ENCODE data around the gene ATP2B1.

The ATP2B1 gene

GRCh38 chr12:89731614-89732013, 23.0 kb upstream of the ATP2B1 start:
- TF ChIP-seq GATA2 (IDR thresholded peaks at IDR 0.05; ENCODE audit: low read depth, low read length) (no peak), GATA3 (IDR thresholded peaks at IDR 0.05; ENCODE audit: low read depth, low read length) (no peak)

- TF ChIP-seq GATA2 (IDR thresholded peaks at IDR 0.05; ENCODE audit: low read depth, low read length): no peak
- no peak for TF ChIP-seq GATA3 (IDR thresholded peaks at IDR 0.05; ENCODE audit: low read depth, low read length)
Measured at GRCh38 chr12:89731089-89731488, 22.5 kb upstream of the ATP2B1 start.

GRCh38 chr12:89729946-89730459, 21.4 kb upstream of the ATP2B1 start:
- TF ChIP-seq GATA3 (IDR thresholded peaks at IDR 0.05; ENCODE audit: low read depth, low read length) (no peak), GATA2 (IDR thresholded peaks at IDR 0.05; ENCODE audit: low read depth, low read length) (no peak)

- no peak for TF ChIP-seq GATA2 (IDR thresholded peaks at IDR 0.05; ENCODE audit: low read depth, low read length)
- TF ChIP-seq GATA3 (IDR thresholded peaks at IDR 0.05; ENCODE audit: low read depth, low read length): no peak
Measured at GRCh38 chr12:89723276-89723675, 14.6 kb upstream of the ATP2B1 start.

- TF ChIP-seq GATA3 (IDR thresholded peaks at IDR 0.05; ENCODE audit: low read depth, low read length) (no peak), GATA2 (IDR thresholded peaks at IDR 0.05; ENCODE audit: low read depth, low read length) (no peak)
Measured at GRCh38 chr12:89721291-89721987, 12.8 kb upstream of the ATP2B1 start.

- no peak for TF ChIP-seq GATA2 (IDR thresholded peaks at IDR 0.05; ENCODE audit: low read depth, low read length)
- no peak for TF ChIP-seq GATA3 (IDR thresholded peaks at IDR 0.05; ENCODE audit: low read depth, low read length)
Measured at GRCh38 chr12:89717759-89718523, 9.3 kb upstream of the ATP2B1 start.

DNA sequence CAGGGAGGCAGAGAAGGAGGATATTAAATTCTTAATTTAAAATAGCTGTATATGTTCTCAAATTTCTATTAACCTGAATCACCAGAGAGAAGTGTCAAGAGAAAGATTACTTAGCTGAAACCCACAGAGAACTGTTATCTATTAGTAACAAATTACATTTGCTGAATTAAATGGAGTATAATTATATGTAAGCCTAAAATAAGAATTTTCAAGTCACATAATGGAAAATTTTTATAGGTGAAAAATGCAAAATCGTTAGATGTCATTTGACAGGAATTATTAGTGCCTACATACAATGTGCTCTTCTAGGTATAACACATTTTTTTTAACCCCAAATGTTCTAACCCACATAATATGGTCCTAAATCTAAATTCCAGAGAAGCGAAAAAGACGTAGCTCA, 4.1 kb upstream of the ATP2B1 start:
- TF ChIP-seq GATA2 (IDR thresholded peaks at IDR 0.05; ENCODE audit: low read depth, low read length): no peak
- no peak for TF ChIP-seq GATA3 (IDR thresholded peaks at IDR 0.05; ENCODE audit: low read depth, low read length)

DNA sequence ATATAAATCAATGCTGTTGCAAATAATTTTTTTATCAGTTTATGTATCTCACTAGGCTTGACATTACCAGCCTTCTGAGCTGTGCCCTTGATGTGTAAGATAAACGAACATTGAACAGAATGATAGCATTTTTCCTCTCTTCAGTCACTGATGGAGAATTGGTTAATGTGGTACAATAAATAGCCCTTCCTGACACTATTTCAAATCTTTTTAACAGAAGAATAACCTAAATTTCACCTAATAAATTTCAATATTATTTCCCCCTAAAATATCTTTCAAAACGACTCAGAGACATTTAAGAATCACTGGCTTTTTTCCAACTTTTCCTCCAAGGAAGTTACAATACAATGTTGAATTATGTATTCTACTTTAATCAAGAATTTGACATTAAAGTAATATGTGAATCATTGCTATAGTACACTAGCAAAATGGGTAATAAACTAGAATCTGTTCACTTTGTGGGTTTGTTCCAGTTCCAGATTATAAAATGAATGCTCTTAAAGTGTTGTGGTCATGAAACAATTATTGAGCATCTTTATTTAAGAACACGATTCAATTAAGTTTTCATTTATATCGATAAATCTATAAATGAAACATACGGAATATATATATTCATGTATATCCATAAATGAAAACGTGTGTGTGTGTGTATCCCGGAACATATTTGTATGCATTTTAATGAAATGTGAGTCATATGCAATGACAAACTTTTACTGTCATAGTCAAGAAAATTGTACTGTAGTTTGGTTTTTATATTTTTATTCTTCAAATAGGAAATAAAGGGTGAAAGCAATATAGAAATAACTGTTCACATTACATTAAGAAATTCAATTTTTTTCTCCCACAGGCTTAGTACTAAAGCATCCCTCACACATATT, 2.5 kb upstream of the ATP2B1 start:
- no peak; the same call in 1 of the 2 replicates for TF ChIP-seq GATA3 (IDR thresholded peaks at IDR 0.05; ENCODE audit: low read depth, low read length)
- TF ChIP-seq GATA2 (IDR thresholded peaks at IDR 0.05; ENCODE audit: low read depth, low read length): no peak; the same call in 1 of the 2 replicates

GRCh38 chr12:89709995-89710872, 1.6 kb upstream of the ATP2B1 start:
- TF ChIP-seq GATA2 (IDR thresholded peaks at IDR 0.05; ENCODE audit: low read depth, low read length) (no peak; the same call in 1 of the 2 replicates), GATA3 (IDR thresholded peaks at IDR 0.05; ENCODE audit: low read depth, low read length) (no peak)

DNA sequence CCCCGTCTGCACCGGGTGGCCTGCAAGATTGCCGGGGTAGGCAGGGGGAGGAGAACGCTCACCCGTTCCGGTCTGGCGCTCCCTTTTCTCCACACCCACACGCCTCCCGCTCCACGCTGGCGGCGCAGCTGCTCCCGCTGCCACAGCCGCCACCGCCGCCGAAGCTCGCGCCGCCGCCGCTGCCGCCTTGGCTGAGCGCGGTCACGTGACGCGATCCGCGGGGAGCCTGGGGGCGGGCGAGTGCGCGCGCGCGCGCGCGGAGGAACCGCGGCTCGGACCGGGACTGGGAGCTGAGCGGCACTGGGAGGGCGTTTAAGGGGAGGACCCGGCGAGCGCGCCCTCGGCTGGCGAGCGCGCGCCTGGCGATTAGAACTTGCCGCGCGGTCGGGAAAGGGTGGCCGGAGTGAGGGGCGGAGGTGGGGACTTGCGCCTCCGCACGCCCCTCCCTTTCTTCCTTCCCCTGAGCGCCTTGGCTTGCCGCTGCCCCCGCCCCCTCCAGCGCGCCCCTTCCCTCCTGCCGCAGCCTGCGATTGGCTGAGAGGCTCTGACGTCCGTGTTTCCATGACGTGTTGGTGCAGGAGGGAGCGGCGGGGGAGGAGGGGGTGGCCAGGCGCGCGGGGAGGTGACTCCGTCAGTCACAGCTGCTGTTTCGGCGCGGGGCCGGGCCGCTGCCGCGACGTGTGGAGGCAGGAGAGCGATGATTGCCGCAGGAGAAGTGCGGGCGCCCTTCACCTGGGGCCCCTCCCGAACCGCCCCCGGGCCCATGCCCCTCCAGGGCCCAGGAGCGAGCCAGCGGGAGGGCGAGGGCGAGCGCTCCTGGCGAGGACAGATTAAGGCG, 738 bp upstream of the ATP2B1 start:
- no peak for TF ChIP-seq GATA2 (IDR thresholded peaks at IDR 0.05; ENCODE audit: low read depth, low read length)

- TF ChIP-seq GATA3 (IDR thresholded peaks at IDR 0.05; ENCODE audit: low read depth, low read length): no peak
- no peak for TF ChIP-seq GATA2 (IDR thresholded peaks at IDR 0.05; ENCODE audit: low read depth, low read length)
Measured at GRCh38 chr12:89707703-89708564, 704 bp downstream of the ATP2B1 start.

Data from SH-SY5Y (cell line).